ENCODE measurements around the gene HOXB1. TPM values are rescaled to one million over a fixed set of nuclear protein-coding genes. Genes with fewer than 3 reads are reported as not detected.
A peak's percentile ranks its signal among the peaks of the same experiment; 100 is the strongest.

The HOXB1 gene
- total and polyA plus RNA-seq, 4 donors, result not detected

DNA sequence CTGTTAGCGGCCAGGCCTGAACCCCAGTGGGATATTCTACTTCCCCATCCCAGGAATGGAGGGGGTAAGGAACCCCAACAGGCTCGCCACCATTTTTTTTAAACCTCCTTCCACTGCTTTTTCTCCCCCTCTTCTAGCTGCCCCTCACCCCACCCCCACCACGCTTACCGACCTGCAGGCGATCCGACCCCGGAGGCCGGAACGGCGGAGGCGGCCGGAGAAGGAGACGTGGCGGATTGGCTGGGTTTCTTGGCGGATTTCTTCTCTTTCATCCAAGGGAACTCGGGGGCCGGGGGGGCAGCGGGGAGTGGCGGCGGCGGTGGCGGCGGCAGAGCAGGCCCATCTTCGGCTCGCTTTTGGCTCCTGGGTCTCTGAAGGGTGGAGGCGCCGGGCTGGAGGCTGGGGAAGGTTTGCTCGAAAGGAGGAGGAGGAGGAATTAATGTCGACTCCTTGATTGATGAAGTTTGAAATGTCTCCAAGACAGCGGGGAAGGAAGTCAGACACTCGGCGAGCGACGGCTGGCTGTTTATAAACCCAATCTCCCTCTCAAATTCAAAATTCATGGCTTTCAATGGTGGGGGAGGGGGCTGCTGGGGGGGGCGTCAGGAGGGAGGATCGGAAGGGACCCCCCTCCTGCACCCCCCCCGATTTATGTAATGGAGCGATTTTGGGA is 13.7 kb upstream of the HOXB1 start:
- no peak overlapping the region for H3K9ac ChIP-seq (ENCODE audit: low read depth in 1 of 2, low read length in 2 of 2)

GRCh38 chr17:48543854-48544348 is 13.1 kb upstream of the HOXB1 start:
- H3K27ac ChIP-seq (ENCODE audit: low read depth in 1 of 2, low read length in 2 of 2), result peak overlapping the region; percentile 61 to 77
- H3K9ac ChIP-seq (ENCODE audit: low read depth in 1 of 2, low read length in 2 of 2), result no peak overlapping the region
- H3K4me1 ChIP-seq (ENCODE audit: control insufficient read depth in 4 of 4, insufficient read depth in 4 of 4, low read length in 3 of 4), result peaks cover 0 to 12% (median 3%) of the 10 kb centered on the region in 4 donors
- peaks cover 2 to 18% (median 3%) of the 10 kb centered on the region in 4 donors for H3K27me3 ChIP-seq (ENCODE audit: control insufficient read depth in 4 of 4, insufficient read depth in 4 of 4, low read length in 3 of 4)
- TF ChIP-seq RAD21 (IDR thresholded peaks at IDR 0.05), result no peak
- no peak for TF ChIP-seq HNF4A (conservative IDR thresholded peaks at IDR 0.05)
- TF ChIP-seq, protein P1, sequence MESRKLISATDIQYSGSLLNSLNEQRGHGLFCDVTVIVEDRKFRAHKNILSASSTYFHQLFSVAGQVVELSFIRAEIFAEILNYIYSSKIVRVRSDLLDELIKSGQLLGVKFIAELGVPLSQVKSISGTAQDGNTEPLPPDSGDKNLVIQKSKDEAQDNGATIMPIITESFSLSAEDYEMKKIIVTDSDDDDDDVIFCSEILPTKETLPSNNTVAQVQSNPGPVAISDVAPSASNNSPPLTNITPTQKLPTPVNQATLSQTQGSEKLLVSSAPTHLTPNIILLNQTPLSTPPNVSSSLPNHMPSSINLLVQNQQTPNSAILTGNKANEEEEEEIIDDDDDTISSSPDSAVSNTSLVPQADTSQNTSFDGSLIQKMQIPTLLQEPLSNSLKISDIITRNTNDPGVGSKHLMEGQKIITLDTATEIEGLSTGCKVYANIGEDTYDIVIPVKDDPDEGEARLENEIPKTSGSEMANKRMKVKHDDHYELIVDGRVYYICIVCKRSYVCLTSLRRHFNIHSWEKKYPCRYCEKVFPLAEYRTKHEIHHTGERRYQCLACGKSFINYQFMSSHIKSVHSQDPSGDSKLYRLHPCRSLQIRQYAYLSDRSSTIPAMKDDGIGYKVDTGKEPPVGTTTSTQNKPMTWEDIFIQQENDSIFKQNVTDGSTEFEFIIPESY (IDR thresholded peaks at IDR 0.05), result no peak
- no peak for TF ChIP-seq SP1 (IDR thresholded peaks at IDR 0.05)
- TF ChIP-seq JUND (IDR thresholded peaks at IDR 0.05), result no peak
- TF ChIP-seq FOXA1 (IDR thresholded peaks at IDR 0.05), result no peak
- TF ChIP-seq RXRA (IDR thresholded peaks at IDR 0.05), result no peak
- no peak for TF ChIP-seq TAF1 (conservative IDR thresholded peaks at IDR 0.05)
- TF ChIP-seq EGR1 (IDR thresholded peaks at IDR 0.05; ENCODE audit: low read depth in 2 of 2), result no peak
- TF ChIP-seq, protein P2, sequence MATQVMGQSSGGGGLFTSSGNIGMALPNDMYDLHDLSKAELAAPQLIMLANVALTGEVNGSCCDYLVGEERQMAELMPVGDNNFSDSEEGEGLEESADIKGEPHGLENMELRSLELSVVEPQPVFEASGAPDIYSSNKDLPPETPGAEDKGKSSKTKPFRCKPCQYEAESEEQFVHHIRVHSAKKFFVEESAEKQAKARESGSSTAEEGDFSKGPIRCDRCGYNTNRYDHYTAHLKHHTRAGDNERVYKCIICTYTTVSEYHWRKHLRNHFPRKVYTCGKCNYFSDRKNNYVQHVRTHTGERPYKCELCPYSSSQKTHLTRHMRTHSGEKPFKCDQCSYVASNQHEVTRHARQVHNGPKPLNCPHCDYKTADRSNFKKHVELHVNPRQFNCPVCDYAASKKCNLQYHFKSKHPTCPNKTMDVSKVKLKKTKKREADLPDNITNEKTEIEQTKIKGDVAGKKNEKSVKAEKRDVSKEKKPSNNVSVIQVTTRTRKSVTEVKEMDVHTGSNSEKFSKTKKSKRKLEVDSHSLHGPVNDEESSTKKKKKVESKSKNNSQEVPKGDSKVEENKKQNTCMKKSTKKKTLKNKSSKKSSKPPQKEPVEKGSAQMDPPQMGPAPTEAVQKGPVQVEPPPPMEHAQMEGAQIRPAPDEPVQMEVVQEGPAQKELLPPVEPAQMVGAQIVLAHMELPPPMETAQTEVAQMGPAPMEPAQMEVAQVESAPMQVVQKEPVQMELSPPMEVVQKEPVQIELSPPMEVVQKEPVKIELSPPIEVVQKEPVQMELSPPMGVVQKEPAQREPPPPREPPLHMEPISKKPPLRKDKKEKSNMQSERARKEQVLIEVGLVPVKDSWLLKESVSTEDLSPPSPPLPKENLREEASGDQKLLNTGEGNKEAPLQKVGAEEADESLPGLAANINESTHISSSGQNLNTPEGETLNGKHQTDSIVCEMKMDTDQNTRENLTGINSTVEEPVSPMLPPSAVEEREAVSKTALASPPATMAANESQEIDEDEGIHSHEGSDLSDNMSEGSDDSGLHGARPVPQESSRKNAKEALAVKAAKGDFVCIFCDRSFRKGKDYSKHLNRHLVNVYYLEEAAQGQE (IDR thresholded peaks at IDR 0.05), result no peak
- no peak for TF ChIP-seq MAX (IDR thresholded peaks at IDR 0.05)
- no peak for TF ChIP-seq YY1 (IDR thresholded peaks at IDR 0.05)
- TF ChIP-seq, protein P3, sequence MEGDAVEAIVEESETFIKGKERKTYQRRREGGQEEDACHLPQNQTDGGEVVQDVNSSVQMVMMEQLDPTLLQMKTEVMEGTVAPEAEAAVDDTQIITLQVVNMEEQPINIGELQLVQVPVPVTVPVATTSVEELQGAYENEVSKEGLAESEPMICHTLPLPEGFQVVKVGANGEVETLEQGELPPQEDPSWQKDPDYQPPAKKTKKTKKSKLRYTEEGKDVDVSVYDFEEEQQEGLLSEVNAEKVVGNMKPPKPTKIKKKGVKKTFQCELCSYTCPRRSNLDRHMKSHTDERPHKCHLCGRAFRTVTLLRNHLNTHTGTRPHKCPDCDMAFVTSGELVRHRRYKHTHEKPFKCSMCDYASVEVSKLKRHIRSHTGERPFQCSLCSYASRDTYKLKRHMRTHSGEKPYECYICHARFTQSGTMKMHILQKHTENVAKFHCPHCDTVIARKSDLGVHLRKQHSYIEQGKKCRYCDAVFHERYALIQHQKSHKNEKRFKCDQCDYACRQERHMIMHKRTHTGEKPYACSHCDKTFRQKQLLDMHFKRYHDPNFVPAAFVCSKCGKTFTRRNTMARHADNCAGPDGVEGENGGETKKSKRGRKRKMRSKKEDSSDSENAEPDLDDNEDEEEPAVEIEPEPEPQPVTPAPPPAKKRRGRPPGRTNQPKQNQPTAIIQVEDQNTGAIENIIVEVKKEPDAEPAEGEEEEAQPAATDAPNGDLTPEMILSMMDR (IDR thresholded peaks at IDR 0.05; ENCODE audit: low read depth, low read length, missing input control), result no peak
- TF ChIP-seq GABPA (IDR thresholded peaks at IDR 0.05 in 1 of 2, conservative IDR thresholded peaks at IDR 0.05 in 1 of 2), result no peak
- TF ChIP-seq, protein P4, sequence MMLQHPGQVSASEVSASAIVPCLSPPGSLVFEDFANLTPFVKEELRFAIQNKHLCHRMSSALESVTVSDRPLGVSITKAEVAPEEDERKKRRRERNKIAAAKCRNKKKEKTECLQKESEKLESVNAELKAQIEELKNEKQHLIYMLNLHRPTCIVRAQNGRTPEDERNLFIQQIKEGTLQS (IDR thresholded peaks at IDR 0.05), result no peak
- no peak for TF ChIP-seq HNF4G (IDR thresholded peaks at IDR 0.05)
- TF ChIP-seq FOXA2 (IDR thresholded peaks at IDR 0.05), result no peak
- TF ChIP-seq NR2F2 (IDR thresholded peaks at IDR 0.05), result no peak
- WGBS, result 9% methylated on average over 20 of the region's 20 CpGs
- no peak for DNase-seq (ENCODE audit: low spot score)
- H3K9me3 ChIP-seq (ENCODE audit: control insufficient read depth in 4 of 4, low read length in 3 of 4), result no peaks in the 10 kb centered on the region
- no peaks in the 10 kb centered on the region for H3K36me3 ChIP-seq (ENCODE audit: control insufficient read depth in 4 of 4, insufficient read depth in 3 of 4, low read depth in 1 of 4, low read length in 3 of 4)
- peak overlapping the region; percentile 19 to 57 (median 44) for H3K4me3 ChIP-seq (ENCODE audit: low read depth in 1 of 3, low read length in 3 of 3)

More for the DNA sequence above, 13.7 kb upstream of the HOXB1 start:
- peak overlapping the region; percentile 61 to 77 for H3K27ac ChIP-seq (ENCODE audit: low read depth in 1 of 2, low read length in 2 of 2)
- DNase-seq (ENCODE audit: low spot score), result peak; percentile 66
- no peaks in the 10 kb centered on the region for H3K36me3 ChIP-seq (ENCODE audit: control insufficient read depth in 4 of 4, insufficient read depth in 3 of 4, low read depth in 1 of 4, low read length in 3 of 4)
- no peak for TF ChIP-seq JUND (IDR thresholded peaks at IDR 0.05)
- TF ChIP-seq FOXA2 (IDR thresholded peaks at IDR 0.05), result no peak
- no peak for TF ChIP-seq YY1 (IDR thresholded peaks at IDR 0.05)
- no peak for TF ChIP-seq EGR1 (IDR thresholded peaks at IDR 0.05; ENCODE audit: low read depth in 2 of 2)
- TF ChIP-seq, protein P1 (IDR thresholded peaks at IDR 0.05), result no peak
- no peak for TF ChIP-seq FOXA1 (IDR thresholded peaks at IDR 0.05)
- peak overlapping the region; percentile 19 to 57 (median 44) for H3K4me3 ChIP-seq (ENCODE audit: low read depth in 1 of 3, low read length in 3 of 3)
- H3K9me3 ChIP-seq (ENCODE audit: control insufficient read depth in 4 of 4, low read length in 3 of 4), result no peaks in the 10 kb centered on the region
- H3K27me3 ChIP-seq (ENCODE audit: control insufficient read depth in 4 of 4, insufficient read depth in 4 of 4, low read length in 3 of 4), result peaks cover 2 to 14% (median 3%) of the 10 kb centered on the region in 4 donors
- peaks cover 0 to 12% (median 3%) of the 10 kb centered on the region in 4 donors for H3K4me1 ChIP-seq (ENCODE audit: control insufficient read depth in 4 of 4, insufficient read depth in 4 of 4, low read length in 3 of 4)
- 10% methylated on average over 38 of the region's 38 CpGs for WGBS
